ENCODE measurements around the gene PANK1.

GRCh38 chr10:89567576-89568245, 77.3 kb downstream of the PANK1 start:
- TF ChIP-seq GLIS3 (CRISPR knock-in tag; IDR thresholded peaks at IDR 0.05) (no peak), ZFP3 (CRISPR knock-in tag; IDR thresholded peaks at IDR 0.05) (no peak), ESRRG (CRISPR knock-in tag; IDR thresholded peaks at IDR 0.05) (no peak), ARNTL (CRISPR knock-in tag; IDR thresholded peaks at IDR 0.05; ENCODE audit: borderline replicate concordance, low read depth) (no peak), CREB5 (CRISPR knock-in tag; IDR thresholded peaks at IDR 0.05; ENCODE audit: low read depth) (no peak), ZNF8 (CRISPR knock-in tag; IDR thresholded peaks at IDR 0.05) (no peak), ZFP30 (CRISPR knock-in tag; IDR thresholded peaks at IDR 0.05) (no peak), POU6F1 (CRISPR knock-in tag; IDR thresholded peaks at IDR 0.05; ENCODE audit: borderline replicate concordance, low read depth) (no peak), TCF4 (CRISPR knock-in tag; IDR thresholded peaks at IDR 0.05; ENCODE audit: borderline replicate concordance) (no peak), RARB (CRISPR knock-in tag; IDR thresholded peaks at IDR 0.05) (no peak)
- TF ChIP-seq, protein P1, sequence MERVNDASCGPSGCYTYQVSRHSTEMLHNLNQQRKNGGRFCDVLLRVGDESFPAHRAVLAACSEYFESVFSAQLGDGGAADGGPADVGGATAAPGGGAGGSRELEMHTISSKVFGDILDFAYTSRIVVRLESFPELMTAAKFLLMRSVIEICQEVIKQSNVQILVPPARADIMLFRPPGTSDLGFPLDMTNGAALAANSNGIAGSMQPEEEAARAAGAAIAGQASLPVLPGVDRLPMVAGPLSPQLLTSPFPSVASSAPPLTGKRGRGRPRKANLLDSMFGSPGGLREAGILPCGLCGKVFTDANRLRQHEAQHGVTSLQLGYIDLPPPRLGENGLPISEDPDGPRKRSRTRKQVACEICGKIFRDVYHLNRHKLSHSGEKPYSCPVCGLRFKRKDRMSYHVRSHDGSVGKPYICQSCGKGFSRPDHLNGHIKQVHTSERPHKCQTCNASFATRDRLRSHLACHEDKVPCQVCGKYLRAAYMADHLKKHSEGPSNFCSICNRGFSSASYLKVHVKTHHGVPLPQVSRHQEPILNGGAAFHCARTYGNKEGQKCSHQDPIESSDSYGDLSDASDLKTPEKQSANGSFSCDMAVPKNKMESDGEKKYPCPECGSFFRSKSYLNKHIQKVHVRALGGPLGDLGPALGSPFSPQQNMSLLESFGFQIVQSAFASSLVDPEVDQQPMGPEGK (CRISPR knock-in tag; IDR thresholded peaks at IDR 0.05; ENCODE audit: borderline replicate concordance) = no peak

All from SK-N-SH treated with all-trans-retinoic acid at 6 μM for 48 hours (cell line).